ENCODE data around the gene CREB5. TPM values are rescaled to one million over a fixed set of nuclear protein-coding genes. Genes with fewer than 3 reads are reported as not detected.

Gene CREB5
- total and polyA plus RNA-seq, 2 of the 13 experiments (the other 11 are each of a cell fraction or from before 2014, with no cell fraction given) = 0.38 to 0.71 TPM

- DNase-seq (ENCODE audit: low spot score) = no peak
- Histone ChIP-seq H2AFZ (ENCODE audit: low read length) (no peak overlapping the region), H4K20me1 (ENCODE audit: insufficient read depth, low read length) (no peaks in the 10 kb centered on the region), H3K27me3 (ENCODE audit: control insufficient read depth in 1 of 2, insufficient read depth in 2 of 2, low read length in 2 of 2) (peaks cover 1 to 12% of the 10 kb centered on the region in 2 experiments; a peak in 2 of 5 replicates), H3K27ac (ENCODE audit: extremely low read length, insufficient read depth, low read length) (no peak overlapping the region), H3K36me3 (replicated peaks in 1 of 2; ENCODE audit: control insufficient read depth in 1 of 2, insufficient read depth in 2 of 2, low read length in 2 of 2) (no peaks in the 10 kb centered on the region), H3K9ac (ENCODE audit: insufficient read depth, low read depth, low read length) (no peak overlapping the region), H3K79me2 (ENCODE audit: insufficient read depth, low read length) (no peaks in the 10 kb centered on the region), H3K4me1 (ENCODE audit: insufficient read depth, low read length) (no peaks in the 10 kb centered on the region), H3K4me2 (ENCODE audit: low read depth, low read length) (no peak overlapping the region), H3K4me3 (replicated peaks in 1 of 3; ENCODE audit: insufficient read depth in 1 of 3, low read depth in 2 of 3, low read length in 3 of 3) (no peak overlapping the region), H3K9me3 (ENCODE audit: low read length) (no peaks in the 10 kb centered on the region)
- intact Hi-C loops (cut with micrococcal nuclease; ENCODE audit: unreplicated experiment) = no loop called here
- POLR2A ChIA-PET = no interaction called here
- no peak for ATAC-seq
- CTCF ChIA-PET (ENCODE audit: low intra/inter-chr PET ratio, low total read pairs) = no interaction called here
- TF ChIP-seq ZFP91 (CRISPR knock-in tag; IDR thresholded peaks at IDR 0.05; ENCODE audit: borderline replicate concordance) (no peak), MBNL3 (CRISPR knock-in tag; conservative IDR thresholded peaks at IDR 0.05) (no peak), ZNF24 (IDR thresholded peaks at IDR 0.05) (no peak), KDM5B (CRISPR knock-in tag; IDR thresholded peaks at IDR 0.05; ENCODE audit: borderline replicate concordance) (no peak), ZBTB25 (CRISPR knock-in tag; IDR thresholded peaks at IDR 0.05) (no peak), ZNF30 (CRISPR knock-in tag; IDR thresholded peaks at IDR 0.05) (no peak), PAF1 (CRISPR knock-in tag; IDR thresholded peaks at IDR 0.05) (no peak), ZBTB10 (CRISPR knock-in tag; IDR thresholded peaks at IDR 0.05; ENCODE audit: borderline replicate concordance) (no peak), SMARCE1 (IDR thresholded peaks at IDR 0.05; ENCODE audit: borderline replicate concordance) (no peak)
- no peak for FAIRE-seq
- in situ Hi-C loops (cut with HindIII; ENCODE audit: extremely low pct_ligation_motif_present, low pct_unique_long_range_greater_than_20kb) = no loop called here
- BruUV-seq (replicated peaks) = no TSS peak
Measured at GRCh38 chr7:28546067-28546466, 133.7 kb downstream of the CREB5 start.
